Measurements from ENCODE around the gene GRM8. TPM values are rescaled to one million over a fixed set of nuclear protein-coding genes. Genes with fewer than 3 reads are reported as not detected.

The GRM8 gene
- polyA plus RNA-seq, 2 of the 4 experiments (the other 2 are of a cell fraction), result 0.06 TPM; not detected in 1

- TF ChIP-seq E2F6 (IDR thresholded peaks at IDR 0.05; ENCODE audit: borderline replicate concordance, low read depth) (no peak), CEBPB (IDR thresholded peaks at IDR 0.05) (no peak), MAZ (IDR thresholded peaks at IDR 0.05; ENCODE audit: borderline replicate concordance, low read depth, low read length) (no peak)
Observed at GRCh38 chr7:126501617-126502016, 751.1 kb downstream of the GRM8 start (continued).

GRCh38 chr7:126499481-126499880 is 753.3 kb downstream of the GRM8 start:
- no peak for FAIRE-seq
- H3K4me2 ChIP-seq, result no peak overlapping the region
- no peak for DNase-seq (ENCODE audit: low read depth in 1 of 2, low spot score in 1 of 2)
- H3K9me3 ChIP-seq, result no peaks in the 10 kb centered on the region
- no peak overlapping the region for H3K27ac ChIP-seq
- CTCF ChIA-PET, result no interaction called here
- 26% methylated on average over 5 of the region's 5 CpGs for WGBS (ENCODE audit: missing lambda C conversion rate)
- H3K4me1 ChIP-seq, result no peaks in the 10 kb centered on the region
- POLR2A ChIA-PET, result no interaction called here
- no peak overlapping the region for H3K4me3 ChIP-seq
- TF ChIP-seq ATOH8 (CRISPR knock-in tag; IDR thresholded peaks at IDR 0.05; ENCODE audit: low read depth), result no peak
- TF ChIP-seq HMGXB4 (CRISPR knock-in tag; IDR thresholded peaks at IDR 0.05; ENCODE audit: borderline replicate concordance), result no peak
- no peak for TF ChIP-seq HOXB13 (CRISPR knock-in tag; IDR thresholded peaks at IDR 0.05; ENCODE audit: low read depth)
- TF ChIP-seq RNF2 (IDR thresholded peaks at IDR 0.05; ENCODE audit: borderline replicate concordance, low read depth), result no peak
- no peak for TF ChIP-seq FOXS1 (CRISPR knock-in tag; IDR thresholded peaks at IDR 0.05)
- no peak for TF ChIP-seq CBX2 (IDR thresholded peaks at IDR 0.05; ENCODE audit: borderline replicate concordance, low read depth)
- no peak for TF ChIP-seq RFX5 (IDR thresholded peaks at IDR 0.05)
- ATAC-seq, result no peak

GRCh38 chr7:126495733-126496132 is 757.0 kb downstream of the GRM8 start:
- CTCF ChIA-PET, result no interaction called here
- Histone ChIP-seq H3K27ac (no peak overlapping the region), H3K4me1 (no peaks in the 10 kb centered on the region), H3K4me3 (no peak overlapping the region), H3K4me2 (no peak overlapping the region), H3K9me3 (no peaks in the 10 kb centered on the region)
- POLR2A ChIA-PET, result no interaction called here
- ATAC-seq (no peak), DNase-seq (ENCODE audit: low read depth in 1 of 2, low spot score in 1 of 2) (no peak), FAIRE-seq (no peak)
- TF ChIP-seq SMC3 (IDR thresholded peaks at IDR 0.05), result no peak
- TF ChIP-seq RNF2 (IDR thresholded peaks at IDR 0.05; ENCODE audit: borderline replicate concordance, low read depth), result no peak
- WGBS (ENCODE audit: missing lambda C conversion rate), result 4% methylated on average over 2 of the region's 2 CpGs

GRCh38 chr7:126495001-126495400 is 757.7 kb downstream of the GRM8 start:
- ATAC-seq (no peak), FAIRE-seq (no peak), DNase-seq (ENCODE audit: low read depth in 1 of 2, low spot score in 1 of 2) (no peak)
- H3K9me3 ChIP-seq, result no peaks in the 10 kb centered on the region
- ChIA-PET POLR2A (no interaction called here), CTCF (no interaction called here)
- 0% methylated on average over 1 of the region's 1 CpG for WGBS (ENCODE audit: missing lambda C conversion rate)
- H3K4me1 ChIP-seq, result no peaks in the 10 kb centered on the region
- H3K4me2 ChIP-seq, result no peak overlapping the region
- no peak overlapping the region for H3K27ac ChIP-seq
- no peak overlapping the region for H3K4me3 ChIP-seq
- TF ChIP-seq POLR2AphosphoS2 (conservative IDR thresholded peaks at IDR 0.05; ENCODE audit: low read length) (no peak), HOXB5 (CRISPR knock-in tag; IDR thresholded peaks at IDR 0.05) (no peak), RARB (CRISPR knock-in tag; IDR thresholded peaks at IDR 0.05) (no peak), EP300 (IDR thresholded peaks at IDR 0.05) (no peak), PBX3 (IDR thresholded peaks at IDR 0.05) (no peak), HMGXB4 (CRISPR knock-in tag; IDR thresholded peaks at IDR 0.05; ENCODE audit: borderline replicate concordance) (no peak), ZC3H11A (IDR thresholded peaks at IDR 0.05) (no peak), BCL3 (IDR thresholded peaks at IDR 0.05) (no peak), BHLHE40 (IDR thresholded peaks at IDR 0.05; ENCODE audit: low read depth, low read length) (no peak), RFX5 (IDR thresholded peaks at IDR 0.05) (no peak), MAX (IDR thresholded peaks at IDR 0.05) (no peak), KDM5A (IDR thresholded peaks at IDR 0.05) (no peak), RAD21 (conservative IDR thresholded peaks at IDR 0.05 in 1 of 2, IDR thresholded peaks at IDR 0.05 in 1 of 2) (no peak), ATOH8 (CRISPR knock-in tag; IDR thresholded peaks at IDR 0.05; ENCODE audit: low read depth) (no peak)
